ENCODE results near the gene PSMB7.

GRCh38 chr9:124388275-124389048, 26.8 kb downstream of the PSMB7 start:
- TF ChIP-seq CTCF (conservative IDR thresholded peaks at IDR 0.05 in 1 of 2, IDR thresholded peaks at IDR 0.05 in 1 of 2; ENCODE audit: low read depth in 1 of 2, low read length in 2 of 2) (no peak), EZH2 (IDR thresholded peaks at IDR 0.05; ENCODE audit: low read length, missing control alignments) (no peak)
